OCI-LY7 (cell line): ENCODE measurements around the gene SPSB1. TPM values are rescaled to one million over a fixed set of nuclear protein-coding genes. Genes with fewer than 3 reads are reported as not detected.

Source experiments
- BruUV-seq: library from RNA; stranded (reverse); fragments of 400-500 nt; replicated peaks from 2 replicates; lab custom pipeline; 2021; lab: Mats Ljungman, UMichigan
- CTCF ChIA-PET: fragments of 300-600 bp; sonication (Branson Sonifier 250); formaldehyde crosslinking; loops from one replicate; lab custom pipeline; 2022; ENCODE audit warnings: antibody characterized with exemption; ENCODE audit not compliant: unreplicated experiment; lab: Charles Lee
- POLR2A ChIA-PET: fragments of 300-600 bp; sonication (Branson Sonifier 250); formaldehyde crosslinking; loops from one replicate; lab custom pipeline; 2022; ENCODE audit warnings: antibody characterized with exemption; lab: Charles Lee
- DNase-seq: peaks from one replicate; pipeline ENCODE4 v3.0.0-alpha.2; 2015; ENCODE audit warnings: low spot score
- H2AFZ ChIP-seq: fragments of 200-600 bp; sonication (generic), shearing (Covaris generic); 2 replicates; pipeline ENCODE4 v1.6.1; 2014; ENCODE audit warnings: mild to moderate bottlenecking, antibody characterized with exemption, low read length, moderate library complexity
- H3K27ac ChIP-seq: fragments of 200-600 bp; sonication (generic); 2 replicates; pipeline ENCODE4 v1.5.1; 2014; ENCODE audit warnings: mixed run types, low read depth, mild to moderate bottlenecking, moderate library complexity, low read length, inconsistent platforms; ENCODE audit not compliant: poor library complexity, severe bottlenecking
- H3K36me3 ChIP-seq: fragments of 200-600 bp; sonication (generic); 2 replicates; pipeline ENCODE4 v1.6.1; 2014; ENCODE audit warnings: mild to moderate bottlenecking, antibody characterized with exemption, low read length, moderate library complexity, mixed read lengths; ENCODE audit not compliant: insufficient read depth
- H3K4me1 ChIP-seq: fragments of 200-600 bp; sonication (generic); 2 replicates; pipeline ENCODE4 v1.5.1; 2014; ENCODE audit warnings: mild to moderate bottlenecking, low read length; ENCODE audit not compliant: insufficient read depth, poor library complexity, severe bottlenecking
- H3K4me2 ChIP-seq: fragments of 200-600 bp; sonication (generic); 2 replicates; pipeline ENCODE4 v1.6.1; 2014; ENCODE audit warnings: mild to moderate bottlenecking, low read length
- H3K4me3 ChIP-seq: fragments of 200-600 bp; sonication (generic); 2 replicates; pipeline ENCODE4 v1.5.1; 2014; ENCODE audit warnings: mild to moderate bottlenecking, low read depth, low read length; ENCODE audit not compliant: poor library complexity, severe bottlenecking
- H3K79me2 ChIP-seq: fragments of 200-600 bp; sonication (generic); 2 replicates; pipeline ENCODE4 v1.6.1; 2016; ENCODE audit warnings: low read depth, mild to moderate bottlenecking, low read length, moderate library complexity, mixed read lengths; ENCODE audit not compliant: insufficient read depth
- H3K9me2 ChIP-seq: fragments of 200-600 bp; sonication (generic); 2 replicates; pipeline ENCODE4 v1.6.1; 2016; ENCODE audit warnings: mild to moderate bottlenecking, low read length, mixed read lengths; ENCODE audit not compliant: insufficient read depth
- H3K9me3 ChIP-seq: fragments of 200-600 bp; sonication (generic); 2 replicates; pipeline ENCODE4 v1.6.1; 2014; ENCODE audit warnings: mild to moderate bottlenecking, mixed run types, low read length, mixed read lengths
- H4K20me1 ChIP-seq: fragments of 200-600 bp; sonication (generic); 2 replicates; pipeline ENCODE4 v1.6.1; 2014; ENCODE audit warnings: mild to moderate bottlenecking, antibody characterized with exemption, low read length, moderate library complexity, mixed read lengths; ENCODE audit not compliant: insufficient read depth
- CTCF ChIP-seq: fragments of 200-600 bp; sonication (generic); conservative IDR thresholded peaks from 2 replicates; pipeline ENCODE4 v1.5.1; 2014; ENCODE audit warnings: mild to moderate bottlenecking, antibody characterized with exemption, low read length, moderate library complexity, mixed read lengths
- EZH2phosphoT487 ChIP-seq: fragments of 200-600 bp; sonication (generic); IDR thresholded peaks from 2 replicates; pipeline ENCODE4 v1.6.1; 2018; ENCODE audit warnings: low read depth, borderline replicate concordance, mild to moderate bottlenecking, mixed run types, antibody characterized with exemption, low read length, moderate library complexity, mixed read lengths
- intact Hi-C: fragments of 100-400 bp; cut with micrococcal nuclease; formaldehyde crosslinking; loops from one replicate; pipeline ENCODE4 v1.10.0; 2022; ENCODE audit not compliant: unreplicated experiment
- total RNA-seq, 2 experiments: library from RNA; depleted of rRNA in 1 of 2; stranded (reverse); fragments of >200 nt in 1 of 2; shearing (Covaris generic) in 1 of 2; gene quantifications; 2 replicates each; pipeline ENCODE4 v1.2.3, GENCODE V29; 2014 to 2022

The SPSB1 gene
- total RNA-seq, 2 experiments from 2014 or later = 1.2 to 14.0 TPM

- intact Hi-C loops = no loop called here
- ChIA-PET CTCF (no interaction called here), POLR2A (no interaction called here)
These were observed 28.1 kb downstream of the SPSB1 start for GRCh38 chr1:9320520-9321479.

GRCh38 chr1:9321480-9321849 is 28.8 kb downstream of the SPSB1 start:
- ChIA-PET CTCF (no interaction called here), POLR2A (no interaction called here)
- Histone ChIP-seq H3K27ac (no peak overlapping the region), H3K79me2 (no peaks in the 10 kb centered on the region), H4K20me1 (no peaks in the 10 kb centered on the region; the same call in 1 of the 2 replicates), H3K36me3 (no peaks in the 10 kb centered on the region), H3K4me3 (no peak overlapping the region), H2AFZ (no peak overlapping the region), H3K4me1 (peaks cover 39% of the 10 kb centered on the region), H3K4me2 (no peak overlapping the region), H3K9me3 (no peaks in the 10 kb centered on the region), H3K9me2 (no peaks in the 10 kb centered on the region)
- TF ChIP-seq CTCF (no peak), EZH2phosphoT487 (no peak)
- BruUV-seq = no TSS peak
- no peak for DNase-seq
- intact Hi-C loops = no loop called here

More at GRCh38 chr1:9320520-9321479, 28.1 kb downstream of the SPSB1 start:
- H4K20me1 ChIP-seq = no peaks in the 10 kb centered on the region; the same call in 1 of the 2 replicates
- DNase-seq = no peak
- no peak overlapping the region for H3K27ac ChIP-seq
- H3K4me1 ChIP-seq = peaks cover 41% of the 10 kb centered on the region
- no TSS peak for BruUV-seq
- no peaks in the 10 kb centered on the region for H3K36me3 ChIP-seq
- no peak for TF ChIP-seq CTCF
- TF ChIP-seq EZH2phosphoT487 = no peak
- no peak overlapping the region for H2AFZ ChIP-seq
- H3K4me3 ChIP-seq = no peak overlapping the region
- no peaks in the 10 kb centered on the region for H3K9me2 ChIP-seq
- H3K4me2 ChIP-seq = 0 out of 2 replicates have a peak overlapping the region, but pooled peaks have one; percentile 47
- H3K79me2 ChIP-seq = no peaks in the 10 kb centered on the region
- H3K9me3 ChIP-seq = no peaks in the 10 kb centered on the region
